ENCODE data around the gene IL1R1.

The IL1R1 gene

GRCh38 chr2:102137138-102137537 lies 5.4 kb upstream of the IL1R1 start:
- ATAC-seq (replicated peaks) (no peak), DNase-seq (no peak)
- H3K9me3 Mint-ChIP-seq: peaks cover 0 to 7% of the 10 kb centered on the region in 2 donors
- peaks cover 9 to 25% of the 10 kb centered on the region in 2 donors for H3K4me1 Mint-ChIP-seq (ENCODE audit: low read depth in 2 of 2)
- H3K36me3 Mint-ChIP-seq (ENCODE audit: insufficient read depth): no peaks in the 10 kb centered on the region
- H3K4me3 Mint-ChIP-seq: no peak overlapping the region
- H3K27me3 Mint-ChIP-seq: peaks cover 18 to 21% of the 10 kb centered on the region in 2 donors
- no peak overlapping the region for H3K27ac Mint-ChIP-seq

GRCh38 chr2:102138331-102138730 lies 4.2 kb upstream of the IL1R1 start:
- DNase-seq: no peak
- Mint-ChIP-seq H3K4me3 (peak overlapping the region; percentile 1 to 8), H3K27ac (no peak overlapping the region), H3K36me3 (ENCODE audit: insufficient read depth) (peaks cover 3% of the 10 kb centered on the region), H3K27me3 (peaks cover 25 to 30% of the 10 kb centered on the region in 2 donors), H3K4me1 (ENCODE audit: low read depth in 2 of 2) (peaks cover 9 to 29% of the 10 kb centered on the region in 2 donors), H3K9me3 (peaks cover 0 to 7% of the 10 kb centered on the region in 2 donors)
- ATAC-seq (replicated peaks): peak; percentile 67

- DNase-seq (no peak), ATAC-seq (replicated peaks) (no peak)
- H3K9me3 Mint-ChIP-seq: peaks cover 0 to 7% of the 10 kb centered on the region in 2 donors
- peak overlapping the region in 1 of 2 donors; percentile 37 for H3K4me3 Mint-ChIP-seq
- peaks cover 9 to 32% of the 10 kb centered on the region in 2 donors for H3K4me1 Mint-ChIP-seq (ENCODE audit: low read depth in 2 of 2)
- H3K36me3 Mint-ChIP-seq (ENCODE audit: insufficient read depth): peaks cover 3% of the 10 kb centered on the region
- peak overlapping the region in 1 of 2 donors; percentile 24 for H3K27ac Mint-ChIP-seq
- H3K27me3 Mint-ChIP-seq: peaks cover 25 to 37% of the 10 kb centered on the region in 2 donors
Measured at GRCh38 chr2:102139851-102140250, 2.7 kb upstream of the IL1R1 start.

- H3K9me3 Mint-ChIP-seq: peaks cover 2 to 7% of the 10 kb centered on the region in 2 donors
- peaks cover 29 to 42% of the 10 kb centered on the region in 2 donors for H3K27me3 Mint-ChIP-seq
- peaks cover 3% of the 10 kb centered on the region for H3K36me3 Mint-ChIP-seq (ENCODE audit: insufficient read depth)
- DNase-seq (no peak), ATAC-seq (replicated peaks) (no peak)
- H3K4me3 Mint-ChIP-seq: no peak overlapping the region
- peaks cover 9 to 32% of the 10 kb centered on the region in 2 donors for H3K4me1 Mint-ChIP-seq (ENCODE audit: low read depth in 2 of 2)
- no peak overlapping the region for H3K27ac Mint-ChIP-seq
Measured at GRCh38 chr2:102140377-102140776, 2.2 kb upstream of the IL1R1 start.

GRCh38 chr2:102141011-102141943 lies 1.3 kb upstream of the IL1R1 start:
- no peak for ATAC-seq (replicated peaks)
- peaks cover 3% of the 10 kb centered on the region for H3K36me3 Mint-ChIP-seq (ENCODE audit: insufficient read depth)
- peaks cover 9 to 32% of the 10 kb centered on the region in 2 donors for H3K4me1 Mint-ChIP-seq (ENCODE audit: low read depth in 2 of 2)
- H3K4me3 Mint-ChIP-seq: peak overlapping the region in 1 of 2 donors; percentile 81
- no peak for DNase-seq
- H3K27ac Mint-ChIP-seq: no peak overlapping the region
- peaks cover 33 to 44% of the 10 kb centered on the region in 2 donors for H3K27me3 Mint-ChIP-seq
- H3K9me3 Mint-ChIP-seq: peaks cover 3 to 7% of the 10 kb centered on the region in 2 donors

GRCh38 chr2:102142829-102143449 lies 393 bp downstream of the IL1R1 start:
- peak overlapping the region in 1 of 2 donors; percentile 65 for H3K27ac Mint-ChIP-seq
- H3K4me3 Mint-ChIP-seq: peak overlapping the region; percentile 8 to 79
- DNase-seq (no peak), ATAC-seq (replicated peaks) (peak; percentile 61)
- H3K9me3 Mint-ChIP-seq: peaks cover 5 to 18% of the 10 kb centered on the region in 2 donors
- peaks cover 3% of the 10 kb centered on the region for H3K36me3 Mint-ChIP-seq (ENCODE audit: insufficient read depth)
- H3K27me3 Mint-ChIP-seq: peaks cover 40 to 44% of the 10 kb centered on the region in 2 donors
- peaks cover 5 to 22% of the 10 kb centered on the region in 2 donors for H3K4me1 Mint-ChIP-seq (ENCODE audit: low read depth in 2 of 2)

GRCh38 chr2:102143450-102143985 lies 972 bp downstream of the IL1R1 start:
- Mint-ChIP-seq H3K27me3 (peaks cover 40 to 44% of the 10 kb centered on the region in 2 donors), H3K36me3 (ENCODE audit: insufficient read depth) (peaks cover 3% of the 10 kb centered on the region), H3K9me3 (peaks cover 6 to 22% of the 10 kb centered on the region in 2 donors), H3K4me1 (ENCODE audit: low read depth in 2 of 2) (peaks cover 1 to 19% of the 10 kb centered on the region in 2 donors), H3K27ac (peak overlapping the region in 1 of 2 donors; percentile 65), H3K4me3 (peak overlapping the region in 1 of 2 donors; percentile 79)
- DNase-seq (no peak), ATAC-seq (replicated peaks) (no peak)

GRCh38 chr2:102144128-102144527 lies 1.6 kb downstream of the IL1R1 start:
- Mint-ChIP-seq H3K27ac (no peak overlapping the region), H3K9me3 (peaks cover 10 to 22% of the 10 kb centered on the region in 2 donors), H3K4me1 (ENCODE audit: low read depth in 2 of 2) (peaks cover 0 to 16% of the 10 kb centered on the region in 2 donors), H3K27me3 (peaks cover 40 to 44% of the 10 kb centered on the region in 2 donors), H3K36me3 (ENCODE audit: insufficient read depth) (peaks cover 3% of the 10 kb centered on the region), H3K4me3 (no peak overlapping the region)
- ATAC-seq (replicated peaks) (no peak), DNase-seq (no peak)

GRCh38 chr2:102145107-102145506 lies 2.6 kb downstream of the IL1R1 start:
- H3K4me1 Mint-ChIP-seq (ENCODE audit: low read depth in 2 of 2): peaks cover 0 to 11% of the 10 kb centered on the region in 2 donors
- peaks cover 10 to 15% of the 10 kb centered on the region in 2 donors for H3K9me3 Mint-ChIP-seq
- peaks cover 40 to 44% of the 10 kb centered on the region in 2 donors for H3K27me3 Mint-ChIP-seq
- ATAC-seq (replicated peaks) (no peak), DNase-seq (no peak)
- H3K36me3 Mint-ChIP-seq (ENCODE audit: insufficient read depth): peaks cover 3% of the 10 kb centered on the region
- H3K27ac Mint-ChIP-seq: no peak overlapping the region
- no peak overlapping the region for H3K4me3 Mint-ChIP-seq

GRCh38 chr2:102145934-102146333 lies 3.4 kb downstream of the IL1R1 start:
- no peak overlapping the region for H3K27ac Mint-ChIP-seq
- ATAC-seq (replicated peaks) (no peak), DNase-seq (no peak)
- H3K9me3 Mint-ChIP-seq: peaks cover 10 to 15% of the 10 kb centered on the region in 2 donors
- peaks cover 34 to 35% of the 10 kb centered on the region in 2 donors for H3K27me3 Mint-ChIP-seq
- H3K4me1 Mint-ChIP-seq (ENCODE audit: low read depth in 2 of 2): peaks cover 0 to 8% of the 10 kb centered on the region in 2 donors
- H3K36me3 Mint-ChIP-seq (ENCODE audit: insufficient read depth): peaks cover 3% of the 10 kb centered on the region
- no peak overlapping the region for H3K4me3 Mint-ChIP-seq

- no peak for DNase-seq
- Mint-ChIP-seq H3K27me3 (peaks cover 18 to 24% of the 10 kb centered on the region in 2 donors), H3K4me1 (ENCODE audit: low read depth in 2 of 2) (peaks cover 0 to 6% of the 10 kb centered on the region in 2 donors), H3K27ac (peak overlapping the region in 1 of 2 donors; percentile 16), H3K9me3 (peaks cover 10 to 15% of the 10 kb centered on the region in 2 donors), H3K4me3 (no peak overlapping the region), H3K36me3 (ENCODE audit: insufficient read depth) (peaks cover under 1% of the 10 kb centered on the region)
- peak; percentile 39 for ATAC-seq (replicated peaks)
Measured at GRCh38 chr2:102147935-102148334, 5.4 kb downstream of the IL1R1 start.

- DNase-seq (no peak), ATAC-seq (replicated peaks) (no peak)
- Mint-ChIP-seq H3K4me1 (ENCODE audit: low read depth in 2 of 2) (peaks cover 0 to 4% of the 10 kb centered on the region in 2 donors), H3K4me3 (no peak overlapping the region), H3K27me3 (peaks cover 12 to 20% of the 10 kb centered on the region in 2 donors), H3K9me3 (peaks cover 10 to 15% of the 10 kb centered on the region in 2 donors), H3K36me3 (ENCODE audit: insufficient read depth) (no peaks in the 10 kb centered on the region), H3K27ac (no peak overlapping the region)
Measured at GRCh38 chr2:102149243-102149642, 6.7 kb downstream of the IL1R1 start.
